ELR (cell line): ENCODE measurements around the gene GIGYF1.
"Not testable (repeated sequence)": the region's sequence is repeated elsewhere in the genome, so short reads cannot be mapped to it uniquely, and the experiment has no call there.

Experiments used
- DNase-seq: peaks from one replicate; pipeline ENCODE4 v3.0.0-alpha.2; 2015; ENCODE audit warnings: low read depth

Gene GIGYF1

DNA sequence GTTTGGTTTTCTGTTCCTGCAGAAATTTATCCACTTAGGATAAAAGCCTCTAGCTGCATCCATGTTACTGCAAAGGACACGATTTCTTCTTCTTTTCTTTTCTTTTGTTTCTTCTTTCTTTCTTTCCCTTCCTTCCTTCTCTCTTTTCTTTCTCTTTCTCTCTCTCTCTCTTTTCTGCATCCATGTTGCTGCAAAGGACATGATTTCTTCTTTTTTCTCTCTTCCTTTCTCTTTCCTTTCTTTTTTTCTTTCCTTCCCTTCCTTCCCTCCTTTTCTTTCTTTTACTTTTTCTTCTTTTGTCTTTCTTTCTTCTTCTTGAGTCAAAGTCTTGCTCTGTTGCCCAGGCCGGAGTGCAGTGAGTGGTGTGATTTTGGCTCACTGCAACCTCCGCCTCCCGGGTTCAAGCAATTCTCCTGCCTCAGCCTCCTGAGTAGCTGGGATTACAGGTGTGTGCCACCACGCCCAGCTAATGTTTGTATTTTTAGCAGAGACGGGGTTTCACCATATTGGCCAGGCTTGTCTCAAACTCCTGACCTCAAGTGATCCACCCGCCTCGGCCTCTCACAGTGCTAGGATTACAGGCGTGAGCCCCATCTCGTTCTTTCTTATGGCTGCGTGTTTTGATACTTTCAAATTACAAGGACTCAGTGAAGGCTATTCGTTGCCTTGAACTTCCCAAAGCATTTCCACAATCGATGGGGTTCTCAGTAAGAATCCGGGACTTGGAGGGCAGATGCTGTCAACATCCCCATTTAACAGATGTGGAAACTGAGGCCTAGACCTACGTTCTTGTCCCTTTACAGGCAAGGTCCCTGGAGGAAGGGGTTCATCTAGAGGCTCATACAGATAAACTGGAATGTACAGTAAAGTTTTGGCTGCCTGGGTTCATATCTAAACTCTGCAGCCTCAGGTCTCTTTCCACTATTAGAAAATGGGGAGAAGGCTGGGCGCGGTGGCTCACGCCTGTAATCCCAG is 22.4 kb downstream of the GIGYF1 start:
- no peak for DNase-seq

DNA sequence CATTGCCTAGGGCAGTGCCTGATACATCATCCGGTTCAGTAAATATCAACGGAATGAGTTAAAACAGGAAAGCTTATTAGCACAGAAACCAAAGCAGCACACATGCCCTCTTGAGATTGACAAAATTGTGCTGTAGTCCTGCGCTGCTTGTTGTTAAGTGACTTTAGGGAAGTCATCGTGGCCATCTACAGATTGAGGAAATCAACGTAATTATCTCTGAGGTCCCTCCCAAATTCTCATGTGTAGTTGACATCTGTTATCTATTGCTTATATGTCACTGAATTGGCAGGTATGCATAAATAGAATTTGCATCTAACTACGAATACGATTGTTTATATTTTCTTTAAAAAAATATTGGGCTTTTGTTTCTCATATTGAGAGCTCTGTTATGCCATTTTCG is 24.0 kb downstream of the GIGYF1 start:
- no peak for DNase-seq

DNA sequence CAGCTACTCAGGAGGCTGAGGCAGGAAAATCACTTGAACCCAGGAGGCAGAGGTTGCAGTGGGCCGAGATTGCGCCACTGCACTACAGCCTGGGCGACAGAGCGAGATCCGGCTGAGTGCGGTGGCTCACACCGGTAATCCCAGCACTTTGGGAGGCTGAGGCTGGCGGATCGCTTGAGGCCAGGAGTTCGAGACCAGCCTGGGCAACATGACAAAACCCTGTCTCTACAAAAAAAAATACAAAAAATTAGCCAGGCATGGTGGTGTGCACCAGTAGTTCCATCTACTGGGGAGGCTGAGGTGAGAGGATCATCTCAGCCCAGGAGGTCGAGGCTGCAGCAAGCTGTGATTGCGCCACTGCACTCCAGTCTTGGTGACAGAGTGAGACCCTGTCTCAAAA is 24.9 kb downstream of the GIGYF1 start:
- not testable (repeated sequence) for DNase-seq

GRCh38 chr7:100668069-100668449 is 26.0 kb downstream of the GIGYF1 start:
- DNase-seq, result no peak

DNA sequence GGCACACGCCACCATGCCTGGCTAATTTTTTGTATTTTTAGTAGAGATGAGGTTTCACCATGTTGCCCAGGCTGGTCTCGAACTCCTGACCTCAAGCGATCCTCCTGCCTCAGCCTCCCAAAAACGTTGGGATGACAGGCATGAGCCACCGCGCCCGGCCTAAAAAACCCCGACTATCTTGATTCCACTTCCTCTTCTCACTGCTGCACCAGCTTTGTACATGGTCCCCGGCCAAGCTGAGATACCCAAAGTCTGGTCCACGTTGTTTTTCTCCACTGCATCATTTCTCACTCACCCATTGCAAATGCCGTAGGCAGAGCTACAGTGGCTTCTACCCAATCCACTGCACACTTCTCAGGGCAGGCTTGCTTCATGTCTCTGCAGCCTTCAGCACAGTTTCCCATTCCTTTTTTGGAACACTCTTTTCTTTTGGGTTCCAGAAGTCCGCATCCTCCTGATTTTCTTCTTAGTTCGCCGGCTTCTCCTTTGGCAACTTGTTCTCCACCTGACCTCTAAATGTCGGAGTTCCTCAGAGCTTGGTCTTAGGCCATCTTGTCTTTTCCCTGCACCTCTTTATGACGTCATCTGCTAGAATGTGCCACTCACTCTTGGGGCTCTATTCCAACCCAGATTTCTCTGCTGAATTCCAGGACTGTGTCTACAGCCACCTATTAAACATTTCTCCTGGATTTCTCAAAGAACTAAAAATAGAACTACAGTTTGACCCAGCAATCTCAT is 26.6 kb downstream of the GIGYF1 start:
- no peak for DNase-seq

DNA sequence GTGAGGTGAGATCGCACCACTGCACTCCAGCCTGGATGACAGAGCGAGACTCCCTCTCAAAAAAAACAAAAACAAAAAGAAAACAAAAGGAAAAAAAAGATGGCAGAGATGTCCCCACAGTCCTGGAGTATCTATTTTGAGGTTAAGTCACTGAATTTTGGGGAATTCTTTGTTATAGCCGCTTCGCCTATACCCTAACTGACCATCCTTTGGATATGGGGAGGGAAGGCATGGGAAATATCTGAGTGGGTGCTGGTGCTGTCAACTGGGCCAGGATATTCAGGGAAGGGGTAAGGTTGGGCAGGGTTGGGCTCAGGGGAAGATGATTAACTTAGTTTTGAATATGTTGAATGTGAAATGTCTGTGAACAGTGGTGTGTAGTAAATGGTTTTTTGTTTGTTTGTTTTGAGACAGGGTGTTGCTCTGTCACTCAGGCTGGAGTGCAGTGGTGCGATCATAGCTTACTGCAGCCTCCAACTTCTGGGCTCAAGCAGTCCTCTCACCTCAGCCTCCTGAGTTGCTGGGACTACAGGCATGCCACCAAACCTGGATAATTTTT is 28.8 kb downstream of the GIGYF1 start:
- no peak for DNase-seq

DNA sequence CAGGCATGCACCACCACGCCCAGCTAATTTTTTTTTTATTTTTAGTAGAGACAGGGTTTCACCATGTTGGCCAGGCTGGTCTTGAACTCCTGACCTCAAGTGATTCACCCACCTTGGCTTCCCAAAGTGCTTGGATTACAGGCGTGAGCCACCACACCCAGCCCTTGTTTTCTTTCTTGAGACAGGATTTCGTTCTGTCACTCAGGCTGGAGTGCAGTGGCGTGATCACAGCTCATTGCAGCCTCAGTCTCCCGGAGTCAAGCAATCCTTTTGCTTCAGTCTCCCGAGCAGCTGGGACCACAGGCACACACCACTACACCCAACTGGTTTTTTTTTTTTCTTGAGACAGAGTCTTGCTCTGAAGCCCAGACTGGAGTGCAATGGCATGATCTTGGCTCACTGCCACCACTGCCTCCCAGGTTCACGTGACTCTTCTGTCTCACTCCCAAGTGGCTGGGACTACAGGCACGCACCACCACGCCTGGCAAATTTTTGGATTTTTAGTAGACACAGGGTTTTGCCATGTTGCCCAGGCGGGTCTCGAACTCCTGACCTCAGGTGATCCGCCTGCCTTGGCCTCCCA is 31.8 kb downstream of the GIGYF1 start:
- not testable (repeated sequence) for DNase-seq

DNA sequence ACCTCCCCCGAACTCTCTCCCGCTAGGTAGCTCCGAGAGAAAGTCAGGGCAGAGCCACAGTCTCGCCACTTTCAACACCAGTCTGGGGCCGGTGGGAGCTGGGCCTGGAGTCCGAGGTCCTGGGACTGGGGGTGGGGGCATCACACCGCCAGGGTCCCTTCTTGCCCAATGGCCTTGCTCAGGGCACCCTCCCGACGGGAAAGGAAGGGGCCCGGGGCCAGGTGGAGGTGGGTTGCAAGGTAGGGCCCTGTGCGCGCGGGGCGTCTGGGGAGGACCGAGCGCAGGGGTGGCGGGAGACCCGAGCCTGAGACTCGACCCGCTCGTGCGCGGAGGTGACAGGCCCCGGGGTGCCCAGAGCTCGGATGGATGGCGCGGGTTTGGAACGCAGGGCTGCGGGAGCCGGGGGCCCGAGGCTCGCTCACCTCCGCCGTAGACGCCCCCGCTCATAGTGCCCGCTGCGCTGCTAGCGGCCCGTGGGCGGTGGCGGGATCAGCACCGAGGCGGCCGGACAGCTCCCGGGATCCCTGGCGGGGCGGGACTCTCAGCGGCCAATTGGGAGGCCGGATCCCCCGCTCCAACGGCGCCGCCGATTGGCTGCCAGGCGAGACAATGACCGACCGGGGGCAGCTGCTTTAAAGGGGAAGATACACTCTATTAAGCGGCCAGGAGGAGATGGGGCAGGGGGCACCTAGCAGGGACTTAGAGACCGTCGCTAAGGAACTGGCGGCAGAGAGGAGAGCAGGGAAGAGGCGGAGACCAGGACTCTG is 38.0 kb downstream of the GIGYF1 start, which contains the start of gene ACTL6B:
ACTL6B (minus strand) TSS at position 541 of the 767 bp plus-strand sequence; CDS start at position 447, 94 bp downstream.
- DNase-seq, result no peak

DNA sequence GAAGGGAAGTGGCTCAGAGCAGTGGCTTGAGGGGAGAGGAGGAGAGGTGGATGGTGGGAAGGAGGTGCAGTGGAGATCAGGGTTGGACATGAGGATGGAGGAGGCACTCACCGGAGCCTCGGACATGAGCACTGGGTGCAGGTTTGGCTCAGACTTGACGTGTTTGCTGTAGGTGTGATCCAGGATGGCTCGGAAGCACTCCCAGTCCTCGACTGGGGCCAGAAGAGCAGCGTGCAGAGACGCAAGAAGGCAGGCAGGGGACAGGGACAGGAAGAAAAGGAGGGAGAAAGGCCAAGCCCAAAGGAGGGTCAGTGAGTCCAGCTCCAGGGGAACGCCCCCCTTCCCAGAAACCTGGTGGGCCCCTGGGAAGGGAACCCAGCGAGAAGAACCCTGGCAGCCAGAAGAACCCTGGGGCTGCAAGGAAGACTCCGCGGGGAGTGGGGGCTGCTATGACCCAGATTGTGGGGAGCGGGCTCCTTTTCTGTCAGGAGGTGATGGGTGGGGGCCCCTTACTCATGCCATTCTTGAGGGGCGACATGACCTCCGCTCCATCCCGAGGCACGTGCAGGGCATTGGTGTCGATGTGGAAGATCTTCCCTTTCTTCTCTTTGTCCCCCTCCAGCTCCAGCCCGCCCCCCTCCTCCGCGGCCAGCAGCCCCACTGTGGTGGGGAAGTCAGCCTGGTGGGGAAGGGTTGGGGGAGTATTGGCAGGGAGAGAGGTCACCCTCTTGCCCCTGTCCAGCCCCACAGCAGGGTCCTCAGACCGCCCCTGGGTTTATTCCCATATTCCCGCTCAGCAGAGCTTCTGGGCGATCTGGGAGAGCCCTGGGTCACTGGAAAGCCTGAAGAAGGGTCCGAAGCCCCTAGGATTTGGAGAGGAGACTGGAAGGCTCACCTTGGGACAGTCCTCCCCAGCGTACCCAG is 38.9 kb downstream of the GIGYF1 start:
- DNase-seq, result no peak

DNA sequence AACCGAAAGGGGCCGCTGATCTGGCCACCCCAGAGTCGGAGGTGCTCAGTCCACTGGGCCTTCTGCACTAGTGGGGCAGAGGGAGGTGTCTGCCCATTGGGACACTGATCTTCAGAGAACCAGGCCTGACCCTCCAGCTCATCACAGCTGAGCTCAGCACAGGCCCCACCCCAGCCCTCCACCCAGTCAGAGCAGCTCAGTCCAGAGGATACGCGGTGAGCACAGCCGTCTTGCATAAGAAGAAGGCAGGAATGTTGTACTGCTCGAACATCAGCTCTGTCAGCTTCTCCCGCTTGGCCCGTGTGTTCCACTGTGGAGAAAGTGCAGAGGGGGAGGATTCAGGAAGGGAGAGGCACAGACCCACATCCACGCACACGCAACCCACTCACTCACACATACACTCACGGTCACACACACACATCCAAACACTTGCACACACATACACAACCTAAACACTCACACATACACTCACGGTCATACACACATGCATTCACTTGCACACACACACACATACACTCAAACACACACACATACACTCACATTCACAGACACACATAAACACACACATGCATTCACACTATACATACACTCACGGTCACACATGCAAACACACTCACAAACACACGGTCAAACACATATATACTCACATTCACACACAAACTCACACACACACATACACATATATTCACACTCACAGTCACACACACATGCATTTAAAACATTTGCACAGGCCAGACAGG is 44.1 kb downstream of the GIGYF1 start:
- DNase-seq, result no peak

GRCh38 chr7:100642534-100642907 is 51.5 kb downstream of the GIGYF1 start:
- no peak for DNase-seq

GRCh38 chr7:100641860-100642533 is 52.1 kb downstream of the GIGYF1 start:
- no peak for DNase-seq

- no peak for DNase-seq
Measured at GRCh38 chr7:100641463-100641859, 52.6 kb downstream of the GIGYF1 start, which contains the start of gene TFR2. TFR2 (minus strand) TSS chr7:100641552; CDS start chr7:100641509, 43 bp downstream.

- no peak for DNase-seq
Measured at GRCh38 chr7:100640517-100641440, 53.3 kb downstream of the GIGYF1 start.

DNA sequence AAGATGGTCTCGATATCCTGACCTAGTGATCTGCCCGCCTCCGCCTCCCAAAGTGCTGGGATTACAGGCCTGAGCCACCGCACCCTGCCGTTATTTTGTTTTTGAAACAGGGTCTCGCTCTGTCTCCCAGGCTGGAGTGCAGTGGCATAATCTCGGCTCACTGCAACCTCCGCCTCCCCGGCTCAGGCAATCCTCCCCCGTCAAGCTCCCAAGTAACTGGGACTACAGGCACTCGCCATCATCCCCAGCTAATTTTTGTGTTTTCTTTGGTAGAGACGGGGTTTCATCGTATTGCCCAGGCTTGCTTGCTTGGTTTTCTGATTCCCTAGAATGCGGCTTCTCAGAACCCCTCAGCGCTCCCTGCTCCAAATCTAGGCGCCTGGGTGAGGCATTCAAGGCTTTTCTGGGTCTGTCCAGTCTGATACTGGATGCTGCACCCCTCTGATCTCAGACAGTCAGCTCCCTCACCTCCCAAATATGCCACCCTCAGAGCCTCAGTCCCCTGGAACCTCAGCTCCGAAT is 54.0 kb downstream of the GIGYF1 start:
- DNase-seq, result no peak

GRCh38 chr7:100632951-100633717 is 60.9 kb downstream of the GIGYF1 start:
- no peak for DNase-seq

DNA sequence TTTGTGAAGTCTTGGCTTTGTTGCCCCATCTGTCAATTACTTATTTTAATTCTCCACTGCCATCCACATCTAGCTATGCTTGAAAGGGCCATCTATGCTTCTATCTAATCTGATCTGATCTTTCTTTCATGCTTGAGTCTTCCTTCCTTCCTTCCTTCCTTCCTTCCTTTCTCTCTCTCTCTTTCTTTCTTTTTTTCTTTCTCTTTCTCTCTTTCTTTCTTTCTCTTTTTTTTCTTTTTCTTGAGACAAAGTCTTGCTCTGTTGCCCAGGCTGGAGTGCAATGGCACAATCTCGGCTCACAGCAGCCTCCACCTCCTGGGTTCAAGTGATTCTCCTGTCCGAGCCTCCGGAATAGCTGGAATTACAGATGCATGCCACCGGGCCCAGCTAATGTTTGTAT is 64.0 kb downstream of the GIGYF1 start:
- DNase-seq, result no peak
